ENCODE results near the gene SYPL2.

DNA sequence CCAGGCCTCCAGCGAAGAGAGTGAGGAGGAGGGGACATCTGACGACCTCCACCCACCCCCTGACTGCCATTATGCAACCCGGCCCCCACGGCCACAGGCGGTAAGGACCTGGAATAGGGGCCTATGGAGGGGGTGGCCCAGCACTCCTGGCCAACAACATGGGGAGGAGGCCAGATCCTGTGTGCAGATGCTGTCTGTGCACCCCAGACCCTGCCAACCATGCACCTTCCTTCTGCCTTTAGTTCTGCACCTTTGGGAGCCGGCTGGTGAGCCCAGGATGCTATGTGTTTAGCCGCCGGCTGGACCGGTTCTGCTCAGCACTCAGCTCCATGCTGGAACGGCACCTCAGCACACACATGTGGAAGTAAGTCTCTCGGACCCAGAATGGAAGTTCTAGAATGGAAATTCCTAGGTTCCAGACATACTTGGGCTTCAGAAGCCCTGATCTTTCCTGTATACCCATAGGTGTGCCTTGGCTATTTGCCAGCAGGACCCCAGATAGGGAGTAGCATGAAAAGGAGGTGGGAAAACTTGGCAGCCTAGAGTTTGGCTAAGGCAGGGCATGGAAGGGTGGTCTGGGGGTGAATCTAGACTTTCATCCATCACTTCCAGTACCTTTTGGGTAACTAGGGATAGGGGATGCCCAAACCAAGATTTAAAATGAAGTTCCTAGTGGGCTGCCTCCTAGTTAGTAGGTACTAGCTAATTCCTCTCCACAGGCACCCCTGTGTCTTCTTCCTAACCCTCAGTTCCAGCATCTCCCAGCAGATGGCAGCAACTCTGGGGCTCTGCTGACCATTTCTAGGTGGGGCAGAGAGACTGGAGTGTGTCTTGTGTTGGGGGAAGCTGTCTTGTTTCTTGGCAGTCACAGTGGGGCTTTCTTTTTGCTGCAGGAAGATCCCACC, 23.9 kb downstream of the SYPL2 start:
- TF ChIP-seq, protein P1, sequence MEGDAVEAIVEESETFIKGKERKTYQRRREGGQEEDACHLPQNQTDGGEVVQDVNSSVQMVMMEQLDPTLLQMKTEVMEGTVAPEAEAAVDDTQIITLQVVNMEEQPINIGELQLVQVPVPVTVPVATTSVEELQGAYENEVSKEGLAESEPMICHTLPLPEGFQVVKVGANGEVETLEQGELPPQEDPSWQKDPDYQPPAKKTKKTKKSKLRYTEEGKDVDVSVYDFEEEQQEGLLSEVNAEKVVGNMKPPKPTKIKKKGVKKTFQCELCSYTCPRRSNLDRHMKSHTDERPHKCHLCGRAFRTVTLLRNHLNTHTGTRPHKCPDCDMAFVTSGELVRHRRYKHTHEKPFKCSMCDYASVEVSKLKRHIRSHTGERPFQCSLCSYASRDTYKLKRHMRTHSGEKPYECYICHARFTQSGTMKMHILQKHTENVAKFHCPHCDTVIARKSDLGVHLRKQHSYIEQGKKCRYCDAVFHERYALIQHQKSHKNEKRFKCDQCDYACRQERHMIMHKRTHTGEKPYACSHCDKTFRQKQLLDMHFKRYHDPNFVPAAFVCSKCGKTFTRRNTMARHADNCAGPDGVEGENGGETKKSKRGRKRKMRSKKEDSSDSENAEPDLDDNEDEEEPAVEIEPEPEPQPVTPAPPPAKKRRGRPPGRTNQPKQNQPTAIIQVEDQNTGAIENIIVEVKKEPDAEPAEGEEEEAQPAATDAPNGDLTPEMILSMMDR (IDR thresholded peaks at IDR 0.05) = peak; percentile 53 to 72 (median 58)
- TF ChIP-seq EP300 (IDR thresholded peaks at IDR 0.05) = no peak

Measured in ovary (tissue), 3 donors.